ENCODE results near the gene TRIOBP.

DNA sequence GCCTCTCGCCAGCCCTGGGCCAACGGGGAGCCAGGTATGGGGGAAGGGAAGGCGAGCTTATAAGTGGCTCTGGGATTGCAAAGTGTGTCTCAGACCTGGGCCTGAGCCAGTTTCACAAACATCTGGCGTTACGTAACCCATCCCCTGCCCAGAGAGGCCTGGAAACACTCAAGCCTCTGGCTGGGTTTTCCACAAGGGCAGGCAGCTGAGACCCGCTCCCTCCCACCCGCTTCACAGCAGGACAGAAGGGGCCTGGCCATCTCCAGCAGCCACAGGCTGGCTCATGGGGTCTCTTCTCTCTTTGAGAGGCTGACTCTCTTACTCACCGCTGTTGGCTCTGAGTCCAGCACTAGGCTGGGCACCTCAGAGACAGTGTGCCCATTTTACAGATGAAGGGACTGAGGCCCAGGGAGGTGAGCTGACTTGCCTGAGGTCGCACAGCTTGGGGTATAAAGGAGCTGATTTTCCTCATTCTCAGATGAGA lies 44.5 kb downstream of the TRIOBP start:
- no peak for TF ChIP-seq CTCF (conservative IDR thresholded peaks at IDR 0.05)
- TF ChIP-seq ZFX (IDR thresholded peaks at IDR 0.05), result no peak
